Adrenal gland (tissue), 12 donors: Measurements from ENCODE around the gene TNFRSF6B. TPM values are rescaled to one million over a fixed set of nuclear protein-coding genes. Genes with fewer than 3 reads are reported as not detected.
"Not testable (repeated sequence)": the region's sequence is repeated elsewhere in the genome, so short reads cannot be mapped to it uniquely, and the experiment has no call there.

ENCODE experiments used
- DNase-seq, 7 donors: peaks; one replicate each; pipeline ENCODE4 v3.0.0-alpha.2; 2019 to 2020
- H3K27ac ChIP-seq, 5 donors: fragments of 200-600 bp; sonication (generic) in 4 of 5; 1 replicate in 3 of 5; 2 replicates in 2 of 5; pipeline versions ENCODE4 v1.5.1 to v1.8.0; 2016 to 2020; ENCODE audit warnings: mild to moderate bottlenecking in 1 of 5
- H3K27me3 ChIP-seq: fragments of 200-600 bp; 2 replicates; pipeline ENCODE4 v1.8.0; 2021
- H3K36me3 ChIP-seq, 2 donors: fragments of 200-600 bp; replicated peaks in 1 of 2; 1 replicate in 1 of 2; 2 replicates in 1 of 2; pipeline versions ENCODE4 v1.5.1 to v1.8.0; 2018 to 2022
- H3K4me1 ChIP-seq, 2 donors: fragments of 200-600 bp; replicated peaks in 1 of 2; 1 replicate in 1 of 2; 2 replicates in 1 of 2; pipeline versions ENCODE4 v1.5.1 to v1.8.0; 2018 to 2021
- H3K4me3 ChIP-seq, 4 donors: fragments of 200-600 bp; sonication (generic) in 3 of 4; one replicate each; pipeline ENCODE4 v1.5.1; 2016 to 2018
- H3K9me3 ChIP-seq, 3 donors: fragments of 200-600 bp; sonication (generic) in 1 of 3; replicated peaks in 1 of 3; 1 replicate in 2 of 3; 2 replicates in 1 of 3; pipeline versions ENCODE4 v1.5.1 to v1.8.0; 2016 to 2021
- POLR2A ChIP-seq, 2 donors: fragments of 450-650 bp; IDR thresholded peaks; one replicate each; pipeline ENCODE4 v1.6.1; 2017; ENCODE audit warnings: antibody characterized with exemption in 2 of 2, mild to moderate bottlenecking in 2 of 2, moderate library complexity in 1 of 2
- WGBS, 4 donors: extraction: QIAGEN DNeasy Blood & Tissue Kit in 2 of 4; methylation state at CpG; one replicate each; pipeline versions ENCODE4 v1.1.5 to v1.1.7; 2013 to 2017; 5-methylcytosine and 5-hydroxymethylcytosine counted together
- intact Hi-C, 2 donors: fragments of 100-400 bp; cut with DNase I; formaldehyde crosslinking; loops; one replicate each; pipeline versions ENCODE4 v1.14.1 to v1.15.0; 2022 to 2023
- polyA plus RNA-seq, 3 donors: library from polyadenylated mRNA; stranded (reverse); fragments of 200-250 nt in 2 of 3; fragments of 350-450 nt in 1 of 3; fragmentation: Illumina TruSeq in 1 of 3; extraction: RNeasy Lipid Tissue Mini Kit (QIAGEN cat#74804) in 1 of 3; gene quantifications; one replicate each; pipeline ENCODE4 v1.2.3, GENCODE V29; 2013 to 2014
- total RNA-seq, 9 donors: library from RNA; depleted of rRNA in 4 of 9; stranded (reverse); fragments of >200 nt in 4 of 9; fragments of 120-200 nt in 1 of 9; fragmentation: NEBNext Ultra II Directional in 1 of 9; extraction: Animal tissue kit (Norgen Biotek cat#: 25700) in 1 of 9; gene quantifications; one replicate each; pipeline versions ENCODE4 v1.1.0 to v1.2.4, GENCODE V29; 2013 to 2023
- TF ChIP-seq, protein P1 (sequence below), 6 experiments: fragments of 450-650 bp in 4 of 6; fragments of 200-600 bp in 2 of 6; sonication (generic) in 1 of 6; IDR thresholded peaks; 1 replicate in 5 of 6; 2 replicates in 1 of 6; pipeline versions ENCODE4 v1.5.1 to v1.8.0; 2016 to 2021; ENCODE audit warnings: antibody characterized with exemption in 6 of 6, mild to moderate bottlenecking in 2 of 6, moderate library complexity in 1 of 6
- donor health status: healthy with polysubstance abuse.
- donor health status: Bipolar disorder and iron deficiency.
- donor health status: DM: yes; HTN: yes; CAD: no.
- donor health status: DM: no; HTN: no; CAD: no.
- donor health status: DM: no; HTN: no; CAD: no.
- donor health status: DM: yes; HTN: yes; CAD: no.

TNFRSF6B gene
- total and polyA plus RNA-seq, 12 donors: 0.78 to 43.3 (median 3.2) TPM; not detected in 3

GRCh38 chr20:63667858-63668257 is 28.6 kb upstream of the TNFRSF6B start:
- Histone ChIP-seq H3K27me3 (no peaks in the 10 kb centered on the region), H3K4me1 (no peaks in the 10 kb centered on the region), H3K9me3 (no peaks in the 10 kb centered on the region), H3K27ac (no peak overlapping the region), H3K36me3 (peaks cover 0 to 51% of the 10 kb centered on the region in 2 donors), H3K4me3 (no peak overlapping the region)
- intact Hi-C loops: no loop called here
- DNase-seq: no peak
- no peak for TF ChIP-seq POLR2A (IDR thresholded peaks at IDR 0.05)
- TF ChIP-seq, protein P1, sequence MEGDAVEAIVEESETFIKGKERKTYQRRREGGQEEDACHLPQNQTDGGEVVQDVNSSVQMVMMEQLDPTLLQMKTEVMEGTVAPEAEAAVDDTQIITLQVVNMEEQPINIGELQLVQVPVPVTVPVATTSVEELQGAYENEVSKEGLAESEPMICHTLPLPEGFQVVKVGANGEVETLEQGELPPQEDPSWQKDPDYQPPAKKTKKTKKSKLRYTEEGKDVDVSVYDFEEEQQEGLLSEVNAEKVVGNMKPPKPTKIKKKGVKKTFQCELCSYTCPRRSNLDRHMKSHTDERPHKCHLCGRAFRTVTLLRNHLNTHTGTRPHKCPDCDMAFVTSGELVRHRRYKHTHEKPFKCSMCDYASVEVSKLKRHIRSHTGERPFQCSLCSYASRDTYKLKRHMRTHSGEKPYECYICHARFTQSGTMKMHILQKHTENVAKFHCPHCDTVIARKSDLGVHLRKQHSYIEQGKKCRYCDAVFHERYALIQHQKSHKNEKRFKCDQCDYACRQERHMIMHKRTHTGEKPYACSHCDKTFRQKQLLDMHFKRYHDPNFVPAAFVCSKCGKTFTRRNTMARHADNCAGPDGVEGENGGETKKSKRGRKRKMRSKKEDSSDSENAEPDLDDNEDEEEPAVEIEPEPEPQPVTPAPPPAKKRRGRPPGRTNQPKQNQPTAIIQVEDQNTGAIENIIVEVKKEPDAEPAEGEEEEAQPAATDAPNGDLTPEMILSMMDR (IDR thresholded peaks at IDR 0.05): no peak
- WGBS, 4 donors: 88 to 95% (median 93%) methylated on average over 10 to 16 of the region's 16 CpGs

GRCh38 chr20:63668351-63668750 is 28.1 kb upstream of the TNFRSF6B start:
- peaks cover 0 to 47% of the 10 kb centered on the region in 2 donors for H3K36me3 ChIP-seq
- intact Hi-C loops: no loop called here
- no peaks in the 10 kb centered on the region for H3K9me3 ChIP-seq
- no peaks in the 10 kb centered on the region for H3K27me3 ChIP-seq
- TF ChIP-seq, protein P1 (IDR thresholded peaks at IDR 0.05): no peak
- TF ChIP-seq POLR2A (IDR thresholded peaks at IDR 0.05): no peak
- 91 to 97% (median 94%) methylated on average over 11 of the region's 11 CpGs for WGBS, 4 donors
- no peak for DNase-seq
- H3K27ac ChIP-seq: no peak overlapping the region
- H3K4me3 ChIP-seq: no peak overlapping the region
- no peaks in the 10 kb centered on the region for H3K4me1 ChIP-seq

DNA sequence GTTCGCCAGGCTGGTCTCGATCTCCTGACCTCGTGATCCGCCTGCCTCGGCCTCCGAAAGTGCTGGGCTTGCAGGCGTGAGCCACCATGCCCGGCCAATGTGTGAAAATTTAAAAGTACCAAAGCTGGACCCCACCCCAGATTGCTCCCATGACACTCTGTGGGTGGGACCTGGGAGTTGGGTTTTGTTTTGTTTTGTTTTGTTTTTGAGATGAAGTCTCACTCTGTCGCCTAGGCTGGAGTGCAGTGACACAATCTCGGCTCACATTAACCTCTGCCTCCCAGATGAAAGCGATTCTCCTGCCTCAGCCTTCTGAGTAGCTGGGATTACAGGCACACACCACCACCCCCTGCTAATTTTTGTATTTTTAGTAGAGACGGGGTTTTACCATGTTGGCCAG is 24.8 kb upstream of the TNFRSF6B start:
- H3K4me3 ChIP-seq, H3K27ac ChIP-seq, DNase-seq, H3K27me3 ChIP-seq, H3K4me1 ChIP-seq, H3K9me3 ChIP-seq, intact Hi-C loops: not testable (repeated sequence)
- WGBS, 4 donors: 92 to 97% (median 95%) methylated on average over 12 of the region's 12 CpGs
- H3K36me3 ChIP-seq: peaks cover 0 to 55% of the 10 kb centered on the region in 2 donors

GRCh38 chr20:63672666-63673065 is 23.8 kb upstream of the TNFRSF6B start:
- 93 to 100% (median 97%) methylated on average over 2 to 10 of the region's 10 CpGs for WGBS, 4 donors
- H3K27me3 ChIP-seq: no peaks in the 10 kb centered on the region
- H3K4me1 ChIP-seq: no peaks in the 10 kb centered on the region
- no peak overlapping the region for H3K4me3 ChIP-seq
- H3K27ac ChIP-seq: no peak overlapping the region
- intact Hi-C loops: no loop called here
- H3K9me3 ChIP-seq: no peaks in the 10 kb centered on the region
- no peak for DNase-seq
- peaks cover 0 to 46% of the 10 kb centered on the region in 2 donors for H3K36me3 ChIP-seq
- TF ChIP-seq POLR2A (IDR thresholded peaks at IDR 0.05): no peak
- TF ChIP-seq, protein P1 (IDR thresholded peaks at IDR 0.05): no peak

- intact Hi-C loops: no loop called here
- TF ChIP-seq POLR2A (IDR thresholded peaks at IDR 0.05): no peak
- DNase-seq: no peak
- Histone ChIP-seq H3K4me3 (no peak overlapping the region), H3K36me3 (peaks cover 0 to 40% of the 10 kb centered on the region in 2 donors), H3K27ac (no peak overlapping the region), H3K27me3 (no peaks in the 10 kb centered on the region), H3K4me1 (no peaks in the 10 kb centered on the region), H3K9me3 (no peaks in the 10 kb centered on the region)
- WGBS, 4 donors: 94 to 99% (median 97%) methylated on average over 7 to 14 of the region's 14 CpGs
Observed at GRCh38 chr20:63673951-63674350, 22.5 kb upstream of the TNFRSF6B start.
